Heart right ventricle (tissue), 16 donors: Measurements from ENCODE around the gene PRR22. TPM values are rescaled to one million over a fixed set of nuclear protein-coding genes. Genes with fewer than 3 reads are reported as not detected.

Experiments
- ATAC-seq, 8 donors: fragments of 200-7000 bp; cut with Tn5 transposase; one replicate each; pipeline ENCODE4 v1.9.1; 2020; ENCODE audit warnings: mild to moderate bottlenecking in 8 of 8, moderate library complexity in 8 of 8, moderate number of reproducible peaks in 1 of 8
- DNase-seq, 2 donors: peaks; one replicate each; pipeline ENCODE4 v3.0.0-alpha.2; 2020
- H3K27ac ChIP-seq, 10 donors: fragments of 200-600 bp; sonication (generic) in 2 of 10; one replicate each; pipeline versions ENCODE4 v1.5.0 to v1.8.0; 2020 to 2022; ENCODE audit warnings: mild to moderate bottlenecking in 3 of 10
- H3K27me3 ChIP-seq, 7 donors: fragments of 200-600 bp; one replicate each; pipeline ENCODE4 v1.8.0; 2021 to 2022; ENCODE audit warnings: mild to moderate bottlenecking in 2 of 7
- H3K36me3 ChIP-seq, 9 donors: fragments of 200-600 bp; sonication (generic) in 1 of 9; one replicate each; pipeline versions ENCODE4 v1.5.0 to v1.8.0; 2020 to 2022; ENCODE audit warnings: mild to moderate bottlenecking in 2 of 9
- H3K4me1 ChIP-seq, 9 donors: fragments of 200-600 bp; sonication (generic) in 1 of 9; one replicate each; pipeline versions ENCODE4 v1.5.0 to v1.8.0; 2020 to 2022; ENCODE audit warnings: mild to moderate bottlenecking in 4 of 9
- H3K4me3 ChIP-seq, 10 donors: fragments of 200-600 bp; sonication (generic) in 2 of 10; one replicate each; pipeline versions ENCODE4 v1.5.0 to v1.8.0; 2020 to 2022; ENCODE audit warnings: mild to moderate bottlenecking in 7 of 10, moderate library complexity in 2 of 10
- H3K9me3 ChIP-seq, 11 donors: fragments of 200-600 bp in 10 of 11; sonication (generic) in 2 of 11; one replicate each; pipeline versions ENCODE4 v1.5.0 to v1.8.0; 2013 to 2022; ENCODE audit warnings: mild to moderate bottlenecking in 2 of 11, control low read depth in 1 of 11, moderate library complexity in 1 of 11
- CTCF ChIP-seq, 9 donors: fragments of 200-600 bp; sonication (generic) in 2 of 9; IDR thresholded peaks; one replicate each; pipeline versions ENCODE4 v1.5.0 to v1.8.0; 2021 to 2022; ENCODE audit warnings: antibody characterized with exemption in 9 of 9, mild to moderate bottlenecking in 5 of 9, moderate library complexity in 1 of 9
- WGBS, 2 donors: extraction: QIAGEN DNeasy Blood & Tissue Kit; methylation state at CpG; one replicate each; pipeline ENCODE4 v1.1.7; 2013; ENCODE audit warnings: inconsistent platforms in 1 of 2; 5-methylcytosine and 5-hydroxymethylcytosine counted together
- intact Hi-C, 10 donors: fragments of 100-400 bp; cut with DNase I; formaldehyde crosslinking; loops; one replicate each; pipeline versions ENCODE4 v1.11.1 to v1.14.2; 2022
- polyA plus RNA-seq, 2 donors: library from polyadenylated mRNA; stranded (reverse); fragments of 200-250 nt; gene quantifications; one replicate each; pipeline ENCODE4 v1.2.3, GENCODE V29; 2013
- total RNA-seq, 10 donors: library from RNA; stranded (reverse); fragmentation: NEBNext Ultra II Directional in 3 of 10; extraction: Animal tissue kit (Norgen Biotek cat#: 25700) in 3 of 10; gene quantifications; one replicate each; pipeline versions ENCODE4 v1.2.1 to v1.2.4, GENCODE V29; 2021 to 2023
- donor health status: Arrhythmogenic right ventricular cardiomyopathy.
- donor health status: ischemic (EF 13 %, LVEDD 7.1; RV severe dilation, severe dysfunction).
- donor health status: healthy with polysubstance abuse.
- donor health status: DM: no; HTN: yes; CAD: no.
- donor health status: DM: no; HTN: no; CAD: no.
- donor health status: ischemic (EF 25% LVEDD 6.9; RV normal size, moderate dysfunction).
- donor health status: ischemic (EF 25% LVEDD 5.7; RV mildly dilated, moderate dysfunction).
- donor health status: healthy.
- donor health status: DM: yes; HTN: yes; CAD: no.
- donor health status: Ischemic cardiomyopathy.
- donor health status: ischemic (EF 35%, LVEDD 5.7; RV mildly dilated, moderate dysfunction).
- donor health status: nonischemic (EF 11% LVEDD 7.7; RV severe dilation, severe dysfunction).
- donor health status: DM: yes; HTN: yes; CAD: no.
- donor health status: PGD.
- donor health status: ischemic (EF 29% LVEDD 5.4; RV normal size, mild dysfunction).
- donor health status: nonischemic (EF 23%, LVEDD 6.1; RV moderate dilation, normal function).

The PRR22 gene
- total and polyA plus RNA-seq, 12 donors: 0.59 to 3.3 (median 1.3) TPM

DNA sequence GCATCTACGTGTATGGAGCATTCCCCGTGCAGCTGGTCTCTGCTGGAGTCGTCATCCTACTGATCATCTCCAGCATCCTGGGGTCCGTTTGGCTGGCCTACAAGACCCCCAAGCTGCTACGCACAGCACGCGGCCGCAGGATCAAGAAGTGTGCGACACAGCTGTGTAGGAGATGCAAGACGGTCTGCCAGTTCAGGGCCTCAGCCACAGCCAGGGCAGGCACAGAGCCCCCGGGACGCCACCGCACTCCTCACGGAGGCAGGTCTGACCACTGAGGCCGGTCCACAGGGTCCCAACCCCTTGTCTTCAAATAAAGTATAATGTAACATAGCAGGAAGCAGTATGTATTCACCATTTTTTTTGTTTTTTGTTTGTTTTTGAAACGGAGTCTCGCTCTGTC is 6.1 kb downstream of the PRR22 start:
- WGBS, 2 donors: 85 to 87% methylated on average over 17 of the region's 17 CpGs
- H3K4me1 ChIP-seq: no peaks in the 10 kb centered on the region
- no peak overlapping the region for H3K27ac ChIP-seq
- peaks cover 0 to 8% (median 0%) of the 10 kb centered on the region in 9 donors for H3K36me3 ChIP-seq
- intact Hi-C loops: loop anchor here in 3 of 10 donors (5.0 to 10.0 kb wide), 3 partner anchors 244 to 1319 kb away; no protein-coding TSS in a partner anchor
- no peaks in the 10 kb centered on the region for H3K27me3 ChIP-seq
- no peak for TF ChIP-seq CTCF (IDR thresholded peaks at IDR 0.05)
- no peak for ATAC-seq
- no peaks in the 10 kb centered on the region for H3K9me3 ChIP-seq
- no peak for DNase-seq
- H3K4me3 ChIP-seq: no peak overlapping the region

- ATAC-seq (no peak), DNase-seq (no peak)
- TF ChIP-seq CTCF (IDR thresholded peaks at IDR 0.05): no peak
- no peaks in the 10 kb centered on the region for H3K36me3 ChIP-seq
- H3K27me3 ChIP-seq: peaks cover 0 to 7% (median 0%) of the 10 kb centered on the region in 7 donors
- intact Hi-C loops: loop anchor here in 3 of 10 donors (5.0 to 10.0 kb wide), 3 partner anchors 247 to 1322 kb away; no protein-coding TSS in a partner anchor
- no peaks in the 10 kb centered on the region for H3K9me3 ChIP-seq
- no peaks in the 10 kb centered on the region for H3K4me1 ChIP-seq
- H3K27ac ChIP-seq: no peak overlapping the region
- 71 to 72% methylated on average over 17 of the region's 17 CpGs for WGBS, 2 donors
- H3K4me3 ChIP-seq: no peak overlapping the region
Measured at GRCh38 chr19:5775668-5776309, 8.8 kb downstream of the PRR22 start.

GRCh38 chr19:5774921-5775320 is 9.6 kb downstream of the PRR22 start:
- TF ChIP-seq CTCF (IDR thresholded peaks at IDR 0.05): no peak
- H3K27me3 ChIP-seq: peaks cover 0 to 7% (median 0%) of the 10 kb centered on the region in 7 donors
- no peak for DNase-seq
- no peaks in the 10 kb centered on the region for H3K9me3 ChIP-seq
- H3K4me1 ChIP-seq: no peaks in the 10 kb centered on the region
- no peak overlapping the region for H3K27ac ChIP-seq
- no peak for ATAC-seq
- H3K4me3 ChIP-seq: no peak overlapping the region
- intact Hi-C loops: loop anchor here in 3 of 10 donors (5.0 to 10.0 kb wide), 3 partner anchors 247 to 1322 kb away; no protein-coding TSS in a partner anchor
- 81% methylated on average over 8 of the region's 8 CpGs for WGBS, 2 donors
- H3K36me3 ChIP-seq: no peaks in the 10 kb centered on the region

GRCh38 chr19:5773276-5773675 is 11.3 kb downstream of the PRR22 start:
- ATAC-seq: no peak
- no peak overlapping the region for H3K4me3 ChIP-seq
- 85 to 90% methylated on average over 5 of the region's 5 CpGs for WGBS, 2 donors
- intact Hi-C loops: loop anchor here in 2 of 10 donors (10.0 kb wide), 1 partner anchor 252 kb away; no protein-coding TSS in a partner anchor
- H3K27me3 ChIP-seq: peaks cover 0 to 7% (median 0%) of the 10 kb centered on the region in 7 donors
- no peak for TF ChIP-seq CTCF (IDR thresholded peaks at IDR 0.05)
- no peaks in the 10 kb centered on the region for H3K9me3 ChIP-seq
- no peak overlapping the region for H3K27ac ChIP-seq
- no peaks in the 10 kb centered on the region for H3K36me3 ChIP-seq
- H3K4me1 ChIP-seq: no peaks in the 10 kb centered on the region
- no peak for DNase-seq
